Neural cell (in vitro differentiated cells): ENCODE results near the gene F11. TPM values are rescaled to one million over a fixed set of nuclear protein-coding genes. Genes with fewer than 3 reads are reported as not detected.
"Not testable (repeated sequence)": the region's sequence is repeated elsewhere in the genome, so short reads cannot be mapped to it uniquely, and the experiment has no call there.

ENCODE experiments used
- H2AFZ ChIP-seq: fragments of 200-600, 300-800 bp; sonication (generic), shearing (Covaris generic); 2 replicates; pipeline ENCODE4 v1.6.0; 2014; ENCODE audit warnings: low read depth, mild to moderate bottlenecking, antibody characterized with exemption, low read length, moderate library complexity
- H3F3A ChIP-seq: fragments of 200-600 bp; shearing (Covaris generic); 2 replicates; pipeline ENCODE4 v1.6.1; 2016; ENCODE audit warnings: mild to moderate bottlenecking, moderate library complexity, mixed read lengths, antibody characterized with exemption, low read length; ENCODE audit not compliant: insufficient read depth, poor library complexity, severe bottlenecking
- H3K27ac ChIP-seq: fragments of 200-600, 300-800 bp; sonication (generic), shearing (Covaris generic); 2 replicates; pipeline ENCODE4 v1.5.1; 2014; ENCODE audit warnings: mild to moderate bottlenecking, low read length, moderate library complexity
- H3K27me3 ChIP-seq: fragments of 300-800, 200-600 bp; sonication (generic), shearing (Covaris generic); 2 replicates; pipeline ENCODE4 v1.6.0; 2014; ENCODE audit warnings: mild to moderate bottlenecking, low read depth, low read length, moderate library complexity; ENCODE audit not compliant: insufficient read depth
- H3K36me3 ChIP-seq: fragments of 300-800, 200-600 bp; sonication (generic), shearing (Covaris generic); 2 replicates; pipeline ENCODE4 v1.5.1; 2014; ENCODE audit warnings: mild to moderate bottlenecking, antibody characterized with exemption, low read length, moderate library complexity; ENCODE audit not compliant: insufficient read depth
- H3K4me2 ChIP-seq: fragments of 300-800, 200-600 bp; sonication (generic), shearing (Covaris generic); 2 replicates; pipeline ENCODE4 v1.6.0; 2014; ENCODE audit warnings: mild to moderate bottlenecking, low read length
- H3K4me3 ChIP-seq: fragments of 300-800, 200-600 bp; sonication (generic), shearing (Covaris generic); 2 replicates; pipeline ENCODE4 v1.5.1; 2014; ENCODE audit warnings: mild to moderate bottlenecking, low read length, moderate library complexity
- H3K79me2 ChIP-seq: fragments of 200-600 bp; shearing (Covaris generic); replicated peaks from 2 replicates; pipeline ENCODE4 v1.6.0; 2014; ENCODE audit warnings: mild to moderate bottlenecking, low read length, moderate library complexity; ENCODE audit not compliant: insufficient read depth
- H3K9ac ChIP-seq: fragments of 300-800, 200-600 bp; sonication (generic), shearing (Covaris generic); 2 replicates; pipeline ENCODE4 v1.6.1; 2016; ENCODE audit warnings: mild to moderate bottlenecking, low read length, mixed read lengths
- H3K9me2 ChIP-seq: fragments of 200-600 bp; shearing (Covaris generic); 2 replicates; pipeline ENCODE4 v1.6.1; 2016; ENCODE audit warnings: mild to moderate bottlenecking, low read length, mixed read lengths; ENCODE audit not compliant: insufficient read depth
- H3K9me3 ChIP-seq: fragments of 200-600, 300-800 bp; sonication (generic), shearing (Covaris generic); 2 replicates; pipeline ENCODE4 v1.6.1; 2016; ENCODE audit warnings: mild to moderate bottlenecking, mixed run types, low read length, moderate library complexity, mixed read lengths
- H4K20me1 ChIP-seq: fragments of 200-600 bp; shearing (Covaris generic); 2 replicates; pipeline ENCODE4 v1.6.1; 2016; ENCODE audit warnings: mild to moderate bottlenecking, mixed run types; ENCODE audit not compliant: insufficient read depth
- EP300 ChIP-seq: fragments of 450-650 bp; conservative IDR thresholded peaks from 2 replicates; pipeline ENCODE4 v1.6.1; 2014; ENCODE audit warnings: antibody characterized with exemption, mild to moderate bottlenecking, moderate library complexity; ENCODE audit not compliant: poor library complexity, severe bottlenecking
- EZH2 ChIP-seq: fragments of 200-600, 300-800 bp; shearing (Covaris generic), sonication (generic); IDR thresholded peaks from 2 replicates; pipeline ENCODE4 v1.6.1; 2014; ENCODE audit warnings: antibody characterized with exemption, low read length, borderline replicate concordance, mild to moderate bottlenecking; ENCODE audit not compliant: insufficient read depth, poor library complexity, severe bottlenecking
- MXI1 ChIP-seq: fragments of 450-650 bp; conservative IDR thresholded peaks from 2 replicates; pipeline ENCODE4 v1.6.1; 2014; ENCODE audit warnings: antibody characterized with exemption, mild to moderate bottlenecking; ENCODE audit not compliant: poor library complexity, severe bottlenecking
- POLR2AphosphoS5 ChIP-seq: IDR thresholded peaks from 2 replicates; pipeline ENCODE4 v1.6.1; 2012
- RAD21 ChIP-seq: fragments of 450-650 bp; conservative IDR thresholded peaks from 2 replicates; pipeline ENCODE4 v1.6.1; 2014; ENCODE audit warnings: antibody characterized with exemption, mild to moderate bottlenecking, moderate library complexity
- SMC3 ChIP-seq: fragments of 450-650 bp; conservative IDR thresholded peaks from 2 replicates; pipeline ENCODE4 v1.6.1; 2014; ENCODE audit warnings: antibody characterized with exemption, mild to moderate bottlenecking, moderate library complexity; ENCODE audit not compliant: poor library complexity
- TAF1 ChIP-seq: IDR thresholded peaks from 2 replicates; pipeline ENCODE4 v1.6.1; 2012; ENCODE audit warnings: low read depth
- polyA plus RNA-seq: library from polyadenylated mRNA; depleted of rRNA; stranded (reverse); fragments of >200 nt; gene quantifications from 2 replicates; pipeline ENCODE4 v1.2.3, GENCODE V29; 2014
- TF ChIP-seq, protein P1 (sequence below): IDR thresholded peaks from 2 replicates; pipeline ENCODE4 v1.6.1; 2012; ENCODE audit warnings: borderline replicate concordance
- TF ChIP-seq, protein P2 (sequence below): fragments of 450-650 bp; IDR thresholded peaks from 2 replicates; pipeline ENCODE4 v1.5.1; 2014; ENCODE audit warnings: antibody characterized with exemption, mild to moderate bottlenecking, moderate library complexity; ENCODE audit not compliant: poor library complexity, severe bottlenecking

Gene F11
- polyA plus RNA-seq, 1 donor from 2014 or later = not detected

- Histone ChIP-seq H3K79me2 (no peaks in the 10 kb centered on the region), H3K27ac (no peak overlapping the region), H2AFZ (no peak overlapping the region), H4K20me1 (no peaks in the 10 kb centered on the region), H3K36me3 (no peaks in the 10 kb centered on the region), H3K4me2 (no peak overlapping the region), H3K27me3 (no peaks in the 10 kb centered on the region), H3K4me3 (no peak overlapping the region), H3K9ac (no peak overlapping the region), H3F3A (no peaks in the 10 kb centered on the region), H3K9me3 (no peaks in the 10 kb centered on the region), H3K9me2 (no peaks in the 10 kb centered on the region)
- TF ChIP-seq SMC3 (no peak), TAF1 (no peak), RAD21 (no peak), MXI1 (no peak), EZH2 (no peak), POLR2AphosphoS5 (no peak), EP300 (no peak)
- TF ChIP-seq, protein P1, sequence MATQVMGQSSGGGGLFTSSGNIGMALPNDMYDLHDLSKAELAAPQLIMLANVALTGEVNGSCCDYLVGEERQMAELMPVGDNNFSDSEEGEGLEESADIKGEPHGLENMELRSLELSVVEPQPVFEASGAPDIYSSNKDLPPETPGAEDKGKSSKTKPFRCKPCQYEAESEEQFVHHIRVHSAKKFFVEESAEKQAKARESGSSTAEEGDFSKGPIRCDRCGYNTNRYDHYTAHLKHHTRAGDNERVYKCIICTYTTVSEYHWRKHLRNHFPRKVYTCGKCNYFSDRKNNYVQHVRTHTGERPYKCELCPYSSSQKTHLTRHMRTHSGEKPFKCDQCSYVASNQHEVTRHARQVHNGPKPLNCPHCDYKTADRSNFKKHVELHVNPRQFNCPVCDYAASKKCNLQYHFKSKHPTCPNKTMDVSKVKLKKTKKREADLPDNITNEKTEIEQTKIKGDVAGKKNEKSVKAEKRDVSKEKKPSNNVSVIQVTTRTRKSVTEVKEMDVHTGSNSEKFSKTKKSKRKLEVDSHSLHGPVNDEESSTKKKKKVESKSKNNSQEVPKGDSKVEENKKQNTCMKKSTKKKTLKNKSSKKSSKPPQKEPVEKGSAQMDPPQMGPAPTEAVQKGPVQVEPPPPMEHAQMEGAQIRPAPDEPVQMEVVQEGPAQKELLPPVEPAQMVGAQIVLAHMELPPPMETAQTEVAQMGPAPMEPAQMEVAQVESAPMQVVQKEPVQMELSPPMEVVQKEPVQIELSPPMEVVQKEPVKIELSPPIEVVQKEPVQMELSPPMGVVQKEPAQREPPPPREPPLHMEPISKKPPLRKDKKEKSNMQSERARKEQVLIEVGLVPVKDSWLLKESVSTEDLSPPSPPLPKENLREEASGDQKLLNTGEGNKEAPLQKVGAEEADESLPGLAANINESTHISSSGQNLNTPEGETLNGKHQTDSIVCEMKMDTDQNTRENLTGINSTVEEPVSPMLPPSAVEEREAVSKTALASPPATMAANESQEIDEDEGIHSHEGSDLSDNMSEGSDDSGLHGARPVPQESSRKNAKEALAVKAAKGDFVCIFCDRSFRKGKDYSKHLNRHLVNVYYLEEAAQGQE = no peak
- TF ChIP-seq, protein P2, sequence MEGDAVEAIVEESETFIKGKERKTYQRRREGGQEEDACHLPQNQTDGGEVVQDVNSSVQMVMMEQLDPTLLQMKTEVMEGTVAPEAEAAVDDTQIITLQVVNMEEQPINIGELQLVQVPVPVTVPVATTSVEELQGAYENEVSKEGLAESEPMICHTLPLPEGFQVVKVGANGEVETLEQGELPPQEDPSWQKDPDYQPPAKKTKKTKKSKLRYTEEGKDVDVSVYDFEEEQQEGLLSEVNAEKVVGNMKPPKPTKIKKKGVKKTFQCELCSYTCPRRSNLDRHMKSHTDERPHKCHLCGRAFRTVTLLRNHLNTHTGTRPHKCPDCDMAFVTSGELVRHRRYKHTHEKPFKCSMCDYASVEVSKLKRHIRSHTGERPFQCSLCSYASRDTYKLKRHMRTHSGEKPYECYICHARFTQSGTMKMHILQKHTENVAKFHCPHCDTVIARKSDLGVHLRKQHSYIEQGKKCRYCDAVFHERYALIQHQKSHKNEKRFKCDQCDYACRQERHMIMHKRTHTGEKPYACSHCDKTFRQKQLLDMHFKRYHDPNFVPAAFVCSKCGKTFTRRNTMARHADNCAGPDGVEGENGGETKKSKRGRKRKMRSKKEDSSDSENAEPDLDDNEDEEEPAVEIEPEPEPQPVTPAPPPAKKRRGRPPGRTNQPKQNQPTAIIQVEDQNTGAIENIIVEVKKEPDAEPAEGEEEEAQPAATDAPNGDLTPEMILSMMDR = no peak
These were observed 52.5 kb downstream of the F11 start for GRCh38 chr4:186318481-186318880.

DNA sequence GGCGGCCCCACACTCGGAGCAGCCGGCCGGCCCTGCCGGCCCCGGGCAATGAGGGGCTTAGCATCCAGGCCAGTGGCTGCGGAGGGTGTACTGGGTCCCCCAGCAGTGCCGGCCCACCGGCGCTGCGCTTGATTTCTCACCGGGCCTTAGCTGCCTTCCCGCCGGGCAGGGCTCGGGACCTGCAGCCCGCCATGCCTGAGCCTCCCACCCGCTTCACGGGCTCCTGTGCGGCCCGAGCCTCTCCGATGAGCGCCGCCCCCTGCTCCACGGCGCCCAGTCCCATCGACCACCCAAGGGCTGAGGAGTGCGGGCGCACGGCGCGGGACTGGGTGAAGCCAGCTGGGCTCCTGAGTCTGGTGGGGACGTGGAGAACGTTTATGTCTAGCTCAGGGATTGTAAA lies 58.7 kb downstream of the F11 start:
- H3K36me3 ChIP-seq, H3K27ac ChIP-seq, H3F3A ChIP-seq, H3K9me2 ChIP-seq, H3K27me3 ChIP-seq, H3K9me3 ChIP-seq, H3K79me2 ChIP-seq, H4K20me1 ChIP-seq, H3K4me3 ChIP-seq, H3K4me2 ChIP-seq, H3K9ac ChIP-seq, H2AFZ ChIP-seq: not testable (repeated sequence)

GRCh38 chr4:186326391-186326790 lies 60.4 kb downstream of the F11 start:
- H3F3A ChIP-seq = no peaks in the 10 kb centered on the region
- no peak overlapping the region for H3K9ac ChIP-seq
- TF ChIP-seq MXI1 = no peak
- no peak for TF ChIP-seq TAF1
- no peaks in the 10 kb centered on the region for H3K79me2 ChIP-seq
- no peaks in the 10 kb centered on the region for H4K20me1 ChIP-seq
- no peak overlapping the region for H3K4me2 ChIP-seq
- H3K4me3 ChIP-seq = no peak overlapping the region
- no peak overlapping the region for H2AFZ ChIP-seq
- H3K9me2 ChIP-seq = no peaks in the 10 kb centered on the region
- H3K36me3 ChIP-seq = no peaks in the 10 kb centered on the region
- H3K27ac ChIP-seq = no peak overlapping the region
- H3K27me3 ChIP-seq = no peaks in the 10 kb centered on the region
- H3K9me3 ChIP-seq = no peaks in the 10 kb centered on the region
